Lower leg skin (tissue), 3 donors: Measurements from ENCODE around the gene PLB1.

Experiments
- POLR2A ChIP-seq, 2 donors: fragments of 450-650 bp; IDR thresholded peaks; one replicate each; pipeline ENCODE4 v1.6.1; 2016 to 2017; ENCODE audit warnings: antibody characterized with exemption in 2 of 2, mild to moderate bottlenecking in 1 of 2, moderate library complexity in 1 of 2
- TF ChIP-seq, protein P1 (sequence below), 3 donors: fragments of 450-650 bp; IDR thresholded peaks; one replicate each; pipeline ENCODE4 v1.5.1; 2016; ENCODE audit warnings: antibody characterized with exemption in 3 of 3, mild to moderate bottlenecking in 3 of 3, moderate library complexity in 2 of 3

DNA sequence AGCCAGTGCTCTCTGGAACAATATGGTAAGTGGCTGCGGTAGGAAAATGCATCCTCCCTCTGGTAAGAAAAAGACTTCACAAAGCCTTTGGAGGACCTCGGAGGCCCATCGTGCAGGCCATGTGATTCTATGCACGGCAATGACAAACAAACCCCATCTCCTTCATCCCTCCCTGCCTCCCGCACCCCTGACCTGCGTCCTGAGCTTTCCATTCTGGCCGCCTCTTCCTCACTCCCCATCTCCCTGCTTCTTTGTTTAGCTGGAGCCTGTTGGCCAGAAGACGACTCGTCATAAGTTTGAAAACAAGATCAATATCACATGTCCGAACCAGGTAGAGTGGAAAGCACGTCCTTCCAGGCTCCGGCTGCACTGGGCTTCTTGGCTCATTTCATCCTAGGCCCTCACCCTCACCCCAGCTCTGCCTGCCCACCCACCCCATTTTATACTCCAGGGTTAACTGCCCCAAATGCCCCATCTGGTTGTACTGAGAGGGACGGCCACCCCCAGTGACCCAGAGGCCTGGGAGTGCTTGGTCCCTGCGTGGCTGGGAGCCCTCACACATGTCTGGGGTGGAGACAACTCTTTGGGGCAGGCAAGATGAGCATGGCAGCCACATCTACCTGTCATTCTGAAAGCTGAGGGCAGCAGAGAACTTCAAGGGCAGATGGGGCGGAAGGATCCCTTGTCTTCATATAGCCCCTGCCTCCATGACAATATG is 94.0 kb downstream of the PLB1 start:
- TF ChIP-seq, protein P1, sequence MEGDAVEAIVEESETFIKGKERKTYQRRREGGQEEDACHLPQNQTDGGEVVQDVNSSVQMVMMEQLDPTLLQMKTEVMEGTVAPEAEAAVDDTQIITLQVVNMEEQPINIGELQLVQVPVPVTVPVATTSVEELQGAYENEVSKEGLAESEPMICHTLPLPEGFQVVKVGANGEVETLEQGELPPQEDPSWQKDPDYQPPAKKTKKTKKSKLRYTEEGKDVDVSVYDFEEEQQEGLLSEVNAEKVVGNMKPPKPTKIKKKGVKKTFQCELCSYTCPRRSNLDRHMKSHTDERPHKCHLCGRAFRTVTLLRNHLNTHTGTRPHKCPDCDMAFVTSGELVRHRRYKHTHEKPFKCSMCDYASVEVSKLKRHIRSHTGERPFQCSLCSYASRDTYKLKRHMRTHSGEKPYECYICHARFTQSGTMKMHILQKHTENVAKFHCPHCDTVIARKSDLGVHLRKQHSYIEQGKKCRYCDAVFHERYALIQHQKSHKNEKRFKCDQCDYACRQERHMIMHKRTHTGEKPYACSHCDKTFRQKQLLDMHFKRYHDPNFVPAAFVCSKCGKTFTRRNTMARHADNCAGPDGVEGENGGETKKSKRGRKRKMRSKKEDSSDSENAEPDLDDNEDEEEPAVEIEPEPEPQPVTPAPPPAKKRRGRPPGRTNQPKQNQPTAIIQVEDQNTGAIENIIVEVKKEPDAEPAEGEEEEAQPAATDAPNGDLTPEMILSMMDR (IDR thresholded peaks at IDR 0.05) = no peak
- no peak for TF ChIP-seq POLR2A (IDR thresholded peaks at IDR 0.05)
